Brain microvascular endothelial cell (primary cell): Measurements from ENCODE around the gene LRRC40.

Experiments used
- DNase-seq: peaks from one replicate; pipeline ENCODE4 v3.0.0-alpha.2; 2020
- H3K27ac ChIP-seq: fragments of 250-450 bp; sonication (Bioruptor Pico); 2 replicates; pipeline ENCODE4 v1.5.1; 2020; ENCODE audit warnings: mild to moderate bottlenecking, moderate library complexity
- H3K27me3 ChIP-seq: fragments of 250-450 bp; sonication (Bioruptor Pico); replicated peaks from 2 replicates; pipeline ENCODE4 v1.5.1; 2020; ENCODE audit warnings: mild to moderate bottlenecking
- H3K36me3 ChIP-seq: fragments of 250-450 bp; sonication (Bioruptor Pico); replicated peaks from 2 replicates; pipeline ENCODE4 v1.5.1; 2020; ENCODE audit warnings: mild to moderate bottlenecking
- H3K4me3 ChIP-seq: 2 replicates; pipeline ENCODE4 v1.5.1; 2011; ENCODE audit warnings: low read depth, mild to moderate bottlenecking, control low read depth, low read length, moderate library complexity
- CTCF ChIP-seq: IDR thresholded peaks from 2 replicates; pipeline ENCODE4 v1.5.1; 2011; ENCODE audit warnings: low read depth, mild to moderate bottlenecking, moderate library complexity, low read length, control low read depth, inconsistent platforms; ENCODE audit errors: missing control alignments
- in situ Hi-C: cut with HindIII; loops from 2 replicates; pipeline ENCODE4 v1.10.0; 2017; ENCODE audit warnings: low sequenced_read_pairs, low pct_ligation_motif_present

The LRRC40 gene

DNA sequence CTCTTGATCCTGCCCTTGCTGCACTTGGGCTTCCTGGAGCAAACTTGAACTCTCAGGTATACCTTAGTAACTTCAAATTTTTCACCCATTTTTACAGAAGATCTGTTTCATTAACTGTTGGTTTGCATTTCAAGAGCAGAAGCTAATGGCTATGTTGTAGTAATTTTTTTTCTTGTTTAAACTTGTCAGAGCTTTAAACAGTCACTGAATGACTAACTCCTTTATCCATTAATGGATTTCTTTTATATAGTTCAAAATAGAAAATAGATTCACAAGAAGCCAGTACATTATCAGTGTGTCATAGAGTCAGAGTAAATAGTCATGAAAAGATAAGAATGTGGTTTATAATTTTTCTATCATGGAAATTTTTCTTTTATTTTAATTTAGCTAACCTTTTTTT lies 29.4 kb upstream of the LRRC40 start:
- no peak overlapping the region for H3K4me3 ChIP-seq
- in situ Hi-C loops = loop anchor here (25.0 kb wide), 1 partner anchor 828 kb away; no protein-coding TSS in a partner anchor
- no peak for TF ChIP-seq CTCF
- peaks cover 63% of the 10 kb centered on the region for H3K36me3 ChIP-seq
- no peaks in the 10 kb centered on the region for H3K27me3 ChIP-seq
- no peak for DNase-seq
- H3K27ac ChIP-seq = no peak overlapping the region

- H3K27ac ChIP-seq = no peak overlapping the region
- DNase-seq = no peak
- H3K36me3 ChIP-seq = peaks cover 40% of the 10 kb centered on the region
- TF ChIP-seq CTCF = no peak
- no peaks in the 10 kb centered on the region for H3K27me3 ChIP-seq
- H3K4me3 ChIP-seq = no peak overlapping the region
- in situ Hi-C loops = loop anchor here (25.0 kb wide), 1 partner anchor 831 kb away; no protein-coding TSS in a partner anchor
These were observed 26.1 kb upstream of the LRRC40 start for GRCh38 chr1:70231475-70231874.

DNA sequence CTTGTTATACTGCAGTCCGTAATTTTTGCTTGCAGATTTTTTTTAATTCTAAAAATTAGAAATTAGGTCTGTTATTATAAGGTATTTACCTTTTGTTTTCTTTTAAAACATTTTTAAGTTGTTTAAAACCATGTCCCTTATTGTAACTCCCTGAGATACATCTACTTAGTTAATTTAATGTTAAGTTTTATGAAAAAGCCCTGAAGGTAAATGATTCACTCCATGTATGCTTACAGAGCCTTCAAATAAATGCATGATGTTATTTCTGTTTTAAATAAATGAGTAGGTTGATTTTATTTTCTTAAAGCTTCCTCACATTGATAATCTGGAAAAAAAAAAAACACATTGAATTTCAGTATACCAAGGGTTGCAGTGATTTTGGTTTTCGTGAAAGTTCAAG lies 23.3 kb upstream of the LRRC40 start:
- DNase-seq = no peak
- in situ Hi-C loops = loop anchor here (25.0 kb wide), 1 partner anchor 834 kb away; no protein-coding TSS in a partner anchor
- Histone ChIP-seq H3K27me3 (no peaks in the 10 kb centered on the region), H3K27ac (no peak overlapping the region), H3K36me3 (peaks cover 40% of the 10 kb centered on the region), H3K4me3 (no peak overlapping the region)
- TF ChIP-seq CTCF = no peak

GRCh38 chr1:70227439-70227838 lies 22.1 kb upstream of the LRRC40 start:
- no peak for TF ChIP-seq CTCF
- no peak for DNase-seq
- no peak overlapping the region for H3K4me3 ChIP-seq
- H3K36me3 ChIP-seq = peaks cover 40% of the 10 kb centered on the region
- no peaks in the 10 kb centered on the region for H3K27me3 ChIP-seq
- H3K27ac ChIP-seq = no peak overlapping the region
- in situ Hi-C loops = loop anchor here (25.0 kb wide), 1 partner anchor 835 kb away; no protein-coding TSS in a partner anchor

DNA sequence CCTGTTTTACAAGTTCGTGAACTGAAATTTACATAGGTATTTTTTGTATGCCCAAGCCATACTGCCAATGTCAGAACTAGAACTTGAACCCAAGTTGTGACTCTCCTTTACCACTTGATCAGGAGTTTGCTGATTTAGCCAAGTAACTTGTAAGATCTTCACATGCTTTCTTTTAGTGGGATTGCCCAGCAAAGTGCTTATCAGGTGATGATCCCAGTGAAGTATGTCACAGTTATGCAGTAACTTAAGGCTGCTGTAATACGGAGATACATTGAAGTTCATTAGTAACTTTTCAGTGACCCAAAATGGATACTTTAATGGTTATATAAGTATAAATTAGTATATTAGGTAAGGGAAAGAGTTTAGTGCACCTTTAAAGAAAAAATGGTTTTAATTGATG lies 19.6 kb upstream of the LRRC40 start:
- H3K4me3 ChIP-seq = no peak overlapping the region
- peaks cover 33% of the 10 kb centered on the region for H3K36me3 ChIP-seq
- TF ChIP-seq CTCF = no peak
- H3K27me3 ChIP-seq = no peaks in the 10 kb centered on the region
- DNase-seq = no peak
- no peak overlapping the region for H3K27ac ChIP-seq
- in situ Hi-C loops = loop anchor here (25.0 kb wide), 1 partner anchor 837 kb away; no protein-coding TSS in a partner anchor

DNA sequence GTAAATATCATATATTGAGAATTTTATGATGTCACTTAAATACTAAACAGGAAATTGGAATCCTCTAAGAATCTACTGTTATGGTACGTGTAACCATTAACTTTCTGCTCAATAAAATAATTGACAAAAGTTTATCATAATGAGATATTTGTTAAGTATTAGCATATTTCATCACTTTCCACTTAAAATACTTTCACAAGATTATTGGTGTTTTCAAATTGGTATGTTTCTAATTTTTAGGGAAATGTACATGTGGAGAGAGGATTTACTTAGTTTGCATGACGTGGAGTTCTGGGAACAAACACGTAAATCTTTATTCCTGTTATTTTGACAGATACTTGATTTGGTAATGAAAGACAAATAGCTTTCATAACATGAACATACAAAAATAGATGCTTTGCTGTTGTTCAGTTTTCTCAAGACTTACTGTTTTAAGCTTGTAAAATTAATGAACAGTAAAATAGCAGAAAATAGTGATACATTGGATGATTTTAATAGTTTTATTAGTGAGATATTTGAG lies 17.4 kb upstream of the LRRC40 start:
- H3K4me3 ChIP-seq = peak overlapping the region; percentile 72
- H3K36me3 ChIP-seq = peaks cover 26% of the 10 kb centered on the region
- no peaks in the 10 kb centered on the region for H3K27me3 ChIP-seq
- no peak for TF ChIP-seq CTCF
- in situ Hi-C loops = no loop called here
- H3K27ac ChIP-seq = peak overlapping the region; percentile 89
- no peak for DNase-seq
